Pancreas (tissue), 10 donors: ENCODE data around the gene SCG2. TPM values are rescaled to one million over a fixed set of nuclear protein-coding genes. Genes with fewer than 3 reads are reported as not detected.
A peak's percentile ranks its signal among the peaks of the same experiment; 100 is the strongest.

Experiments used
- ATAC-seq, 4 donors: fragments of 200-7000 bp; cut with Tn5 transposase; one replicate each; pipeline versions ENCODE4 v1.8.0 to v1.9.1; 2020; ENCODE audit warnings: mild to moderate bottlenecking in 4 of 4, moderate library complexity in 4 of 4
- DNase-seq, 6 donors: peaks; one replicate each; pipeline ENCODE4 v3.0.0-alpha.2; 2020
- FAIRE-seq: peaks from 2 replicates; lab custom pipeline; 2012; peaks lifted over from hg19 to GRCh38; lab: Jason Lieb, UNC
- H3K27ac ChIP-seq, 4 donors: fragments of 200-600 bp; sonication (generic); 1 replicate in 3 of 4; 2 replicates in 1 of 4; pipeline versions ENCODE4 v1.5.0 to v1.8.0; 2020
- H3K27me3 ChIP-seq, 4 donors: fragments of 200-600 bp; one replicate each; pipeline ENCODE4 v1.8.0; 2021
- H3K36me3 ChIP-seq, 3 donors: fragments of 200-600 bp; sonication (generic) in 1 of 3; one replicate each; pipeline versions ENCODE4 v1.5.0 to v1.8.0; 2020 to 2021
- H3K4me1 ChIP-seq, 3 donors: fragments of 200-600 bp; one replicate each; pipeline ENCODE4 v1.8.0; 2021
- H3K4me3 ChIP-seq, 4 donors: fragments of 200-600 bp; sonication (generic) in 2 of 4; one replicate each; pipeline versions ENCODE4 v1.5.0 to v1.8.0; 2020 to 2021
- H3K9me3 ChIP-seq, 4 donors: fragments of 200-600 bp; one replicate each; pipeline ENCODE4 v1.8.0; 2021
- CTCF ChIP-seq, 4 donors: fragments of 200-600 bp; sonication (generic) in 3 of 4; IDR thresholded peaks; one replicate each; pipeline versions ENCODE4 v1.5.0 to v1.8.0; 2021; ENCODE audit warnings: antibody characterized with exemption in 4 of 4
- WGBS, 2 donors: extraction: QIAGEN DNeasy Blood & Tissue Kit; methylation state at CpG; one replicate each; pipeline ENCODE4 v1.1.7; 2013; 5-methylcytosine and 5-hydroxymethylcytosine counted together
- intact Hi-C, 3 donors: fragments of 100-400 bp; cut with DNase I; formaldehyde crosslinking; loops; one replicate each; pipeline versions ENCODE4 v1.11.1 to v1.14.2; 2022
- polyA plus RNA-seq, 2 donors: library from polyadenylated mRNA; stranded (reverse); fragments of 200-250 nt; gene quantifications; one replicate each; pipeline ENCODE4 v1.2.3, GENCODE V29; 2013
- total RNA-seq, 6 donors: library from RNA; stranded (reverse); fragmentation: NEBNext Ultra II Directional in 4 of 6; extraction: Animal tissue kit (Norgen Biotek cat#: 25700) in 4 of 6; gene quantifications; one replicate each; pipeline versions ENCODE4 v1.2.1 to v1.2.4, GENCODE V29; 2021 to 2023
- donor health status: healthy with polysubstance abuse.
- donor health status: DM: no; HTN: no; CAD: no; lungs with moderate emphysema.
- donor health status: DM: no; HTN: no; CAD: no.
- donor health status: control.
- donor health status: control.
- donor health status: Bipolar disorder and iron deficiency.
- donor health status: DM: yes; HTN: yes; CAD: no.
- donor health status: DM: no; HTN: no; CAD: no.
- donor health status: DM: no; HTN: no; CAD: no.
- donor health status: DM: yes; HTN: yes; CAD: no.

SCG2 gene
- total and polyA plus RNA-seq, 8 donors = 4.4 to 189 (median 19.3) TPM

- Histone ChIP-seq H3K27ac (no peak overlapping the region), H3K36me3 (no peaks in the 10 kb centered on the region), H3K4me1 (no peaks in the 10 kb centered on the region), H3K4me3 (no peak overlapping the region), H3K9me3 (no peaks in the 10 kb centered on the region), H3K27me3 (no peaks in the 10 kb centered on the region)
- no peak for ATAC-seq
- WGBS, 2 donors = 60 to 66% methylated on average over 7 of the region's 7 CpGs
- intact Hi-C loops = no loop called here
- no peak for TF ChIP-seq CTCF (IDR thresholded peaks at IDR 0.05)
- DNase-seq = no peak
- FAIRE-seq = no peak
Observed at GRCh38 chr2:223560749-223561435, 41.3 kb downstream of the SCG2 start.

GRCh38 chr2:223558970-223559369 is 43.2 kb downstream of the SCG2 start:
- FAIRE-seq (no peak), DNase-seq (no peak), ATAC-seq (no peak)
- Histone ChIP-seq H3K36me3 (no peaks in the 10 kb centered on the region), H3K27me3 (no peaks in the 10 kb centered on the region), H3K9me3 (no peaks in the 10 kb centered on the region), H3K4me3 (no peak overlapping the region), H3K4me1 (no peaks in the 10 kb centered on the region), H3K27ac (no peak overlapping the region)
- intact Hi-C loops = no loop called here
- WGBS, 2 donors = 29 to 53% methylated on average over 1 of the region's 1 CpG
- TF ChIP-seq CTCF (IDR thresholded peaks at IDR 0.05) = no peak

GRCh38 chr2:223554923-223555322 is 47.2 kb downstream of the SCG2 start:
- WGBS, 2 donors = 77% methylated on average over 3 of the region's 3 CpGs
- no peaks in the 10 kb centered on the region for H3K9me3 ChIP-seq
- no peak for FAIRE-seq

GRCh38 chr2:223549215-223549614 is 52.9 kb downstream of the SCG2 start:
- H3K27me3 ChIP-seq = peaks cover 0 to 3% (median 0%) of the 10 kb centered on the region in 4 donors
- intact Hi-C loops = no loop called here
- H3K4me1 ChIP-seq = no peaks in the 10 kb centered on the region
- H3K4me3 ChIP-seq = no peak overlapping the region
- H3K27ac ChIP-seq = no peak overlapping the region
- WGBS, 2 donors = 54 to 60% methylated on average over 8 of the region's 8 CpGs
- no peaks in the 10 kb centered on the region for H3K36me3 ChIP-seq
- ATAC-seq (peak in 1 of 4 donors; percentile 46), DNase-seq (no peak), FAIRE-seq (no peak)
- TF ChIP-seq CTCF (IDR thresholded peaks at IDR 0.05) = no peak
- no peaks in the 10 kb centered on the region for H3K9me3 ChIP-seq

More at GRCh38 chr2:223554923-223555322, 47.2 kb downstream of the SCG2 start:
- H3K36me3 ChIP-seq = no peaks in the 10 kb centered on the region
- no peak for TF ChIP-seq CTCF (IDR thresholded peaks at IDR 0.05)
- no peak overlapping the region for H3K4me3 ChIP-seq
- no peak overlapping the region for H3K27ac ChIP-seq
- DNase-seq = no peak
- no peak for ATAC-seq
- H3K27me3 ChIP-seq = no peaks in the 10 kb centered on the region
- H3K4me1 ChIP-seq = no peaks in the 10 kb centered on the region
- intact Hi-C loops = no loop called here

GRCh38 chr2:223548194-223548593 is 54.0 kb downstream of the SCG2 start:
- H3K36me3 ChIP-seq = no peaks in the 10 kb centered on the region
- DNase-seq = no peak
- TF ChIP-seq CTCF (IDR thresholded peaks at IDR 0.05) = no peak
- no peak for ATAC-seq
- intact Hi-C loops = no loop called here
- H3K4me1 ChIP-seq = no peaks in the 10 kb centered on the region
- H3K27ac ChIP-seq = no peak overlapping the region
- H3K4me3 ChIP-seq = no peak overlapping the region
- no peaks in the 10 kb centered on the region for H3K9me3 ChIP-seq
- peaks cover 0 to 3% (median 0%) of the 10 kb centered on the region in 4 donors for H3K27me3 ChIP-seq
- WGBS, 2 donors = 53 to 58% methylated on average over 5 of the region's 5 CpGs
- no peak for FAIRE-seq
